SK-N-SH treated with all-trans-retinoic acid at 6 μM for 48 hours (cell line): ENCODE measurements around the gene PAK1IP1.
"Not testable (repeated sequence)": the region's sequence is repeated elsewhere in the genome, so short reads cannot be mapped to it uniquely, and the experiment has no call there.

Experiments
- ARNTL ChIP-seq: fragments of 450-650 bp; formaldehyde crosslinking; IDR thresholded peaks from 2 replicates; pipeline ENCODE4 v1.5.0; 2020; ENCODE audit warnings: low read depth, mild to moderate bottlenecking, moderate library complexity, borderline replicate concordance
- BACH2 ChIP-seq: fragments of 250-450 bp; sonication (Bioruptor Pico); IDR thresholded peaks from 2 replicates; pipeline ENCODE4 v1.9.0; 2021; ENCODE audit warnings: mild to moderate bottlenecking, borderline replicate concordance
- PATZ1 ChIP-seq: fragments of 250-450 bp; sonication (Bioruptor Pico); IDR thresholded peaks from 2 replicates; pipeline ENCODE4 v1.8.0; 2020; ENCODE audit warnings: mild to moderate bottlenecking, moderate library complexity, borderline replicate concordance
- PPARA ChIP-seq: fragments of 250-450 bp; sonication (Bioruptor Pico); IDR thresholded peaks from 2 replicates; pipeline ENCODE4 v1.5.0; 2020; ENCODE audit warnings: mild to moderate bottlenecking, borderline replicate concordance
- ZFP3 ChIP-seq: fragments of 250-450 bp; sonication (Bioruptor Pico); IDR thresholded peaks from 2 replicates; pipeline ENCODE4 v1.5.0; 2020; ENCODE audit warnings: mild to moderate bottlenecking, moderate library complexity
- ZNF565 ChIP-seq: fragments of 450-650 bp; formaldehyde crosslinking; conservative IDR thresholded peaks from 2 replicates; pipeline ENCODE4 v1.5.0; 2020; ENCODE audit warnings: low read depth, mild to moderate bottlenecking, moderate library complexity
- ZNF8 ChIP-seq: fragments of 450-650 bp; formaldehyde crosslinking; IDR thresholded peaks from 2 replicates; pipeline ENCODE4 v1.5.0; 2020; ENCODE audit warnings: mild to moderate bottlenecking, moderate library complexity
- TF ChIP-seq, protein P1 (sequence below): fragments of 250-450 bp; sonication (Bioruptor Pico); IDR thresholded peaks from 2 replicates; pipeline ENCODE4 v1.8.0; 2021; ENCODE audit warnings: low read depth, mild to moderate bottlenecking, moderate library complexity, borderline replicate concordance

- TF ChIP-seq PATZ1 (CRISPR knock-in tag); ZNF565 (CRISPR knock-in tag); PPARA (CRISPR knock-in tag); ZNF8 (CRISPR knock-in tag); ZFP3; ARNTL (CRISPR knock-in tag); BACH2 (CRISPR knock-in tag): not testable (repeated sequence)
- TF ChIP-seq, protein P1, sequence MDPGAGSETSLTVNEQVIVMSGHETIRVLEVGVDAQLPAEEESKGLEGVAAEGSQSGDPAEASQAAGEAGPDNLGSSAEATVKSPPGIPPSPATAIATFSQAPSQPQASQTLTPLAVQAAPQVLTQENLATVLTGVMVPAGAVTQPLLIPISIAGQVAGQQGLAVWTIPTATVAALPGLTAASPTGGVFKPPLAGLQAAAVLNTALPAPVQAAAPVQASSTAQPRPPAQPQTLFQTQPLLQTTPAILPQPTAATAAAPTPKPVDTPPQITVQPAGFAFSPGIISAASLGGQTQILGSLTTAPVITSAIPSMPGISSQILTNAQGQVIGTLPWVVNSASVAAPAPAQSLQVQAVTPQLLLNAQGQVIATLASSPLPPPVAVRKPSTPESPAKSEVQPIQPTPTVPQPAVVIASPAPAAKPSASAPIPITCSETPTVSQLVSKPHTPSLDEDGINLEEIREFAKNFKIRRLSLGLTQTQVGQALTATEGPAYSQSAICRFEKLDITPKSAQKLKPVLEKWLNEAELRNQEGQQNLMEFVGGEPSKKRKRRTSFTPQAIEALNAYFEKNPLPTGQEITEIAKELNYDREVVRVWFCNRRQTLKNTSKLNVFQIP (CRISPR knock-in tag): not testable (repeated sequence)
Measured at GRCh38 chr6:10751757-10752156, 57.0 kb downstream of the PAK1IP1 start.
